Activated CD8-positive, alpha-beta T cell treated with anti-CD3 and anti-CD28 coated beads for 36 hours (primary cell): ENCODE measurements around the gene SLC38A5. TPM values are rescaled to one million over a fixed set of nuclear protein-coding genes. Genes with fewer than 3 reads are reported as not detected.

Experiments used
- ATAC-seq: fragments of 200-7000 bp; cut with Tn5 transposase; one replicate; pipeline ENCODE4 v1.10.0; 2021; ENCODE audit warnings: mild to moderate bottlenecking, moderate library complexity
- CTCF ChIA-PET: fragments of 350-600 bp; sonication (Branson Sonifier 250); formaldehyde crosslinking; loops from one replicate; lab custom pipeline; 2021; ENCODE audit warnings: antibody characterized with exemption; lab: Charles Lee
- POLR2A ChIA-PET: fragments of 350-600 bp; sonication (Branson Sonifier 250); formaldehyde crosslinking; loops from one replicate; lab custom pipeline; 2021; ENCODE audit warnings: antibody characterized with exemption; lab: Charles Lee
- DNase-seq: peaks from one replicate; pipeline ENCODE4 v3.0.0-alpha.2; 2020
- H3K27ac Mint-ChIP-seq: one replicate; pipeline ENCODE4 v1.8.0; 2021; ENCODE audit warnings: mild to moderate bottlenecking, mixed read lengths
- H3K27me3 Mint-ChIP-seq: one replicate; pipeline ENCODE4 v1.8.0; 2021; ENCODE audit warnings: mixed read lengths
- H3K36me3 Mint-ChIP-seq: one replicate; pipeline ENCODE4 v1.8.0; 2021; ENCODE audit warnings: low read depth, mixed read lengths
- H3K4me1 Mint-ChIP-seq: one replicate; pipeline ENCODE4 v1.8.0; 2021; ENCODE audit warnings: low read depth, mixed read lengths
- H3K4me3 Mint-ChIP-seq: one replicate; pipeline ENCODE4 v1.8.0; 2021; ENCODE audit warnings: mild to moderate bottlenecking, moderate library complexity, mixed read lengths
- H3K9me3 Mint-ChIP-seq: one replicate; pipeline ENCODE4 v1.8.0; 2021; ENCODE audit warnings: mixed read lengths
- CTCF ChIP-seq: fragments of 200-600 bp; IDR thresholded peaks from one replicate; pipeline ENCODE4 v1.8.0; 2022; ENCODE audit warnings: antibody characterized with exemption, mild to moderate bottlenecking
- intact Hi-C: fragments of 100-400 bp; cut with micrococcal nuclease; formaldehyde crosslinking; loops from one replicate; pipeline ENCODE4 v1.10.0; 2022
- total RNA-seq, 2 experiments: library from RNA; stranded (reverse); gene quantifications; one replicate each; pipeline ENCODE4 v1.2.3, GENCODE V29; 2021

The SLC38A5 gene
- total RNA-seq, 2 experiments from 2014 or later, result 82.1 to 92.6 TPM

GRCh38 chrX:48509619-48510018, 39.6 kb upstream of the SLC38A5 start:
- Mint-ChIP-seq H3K27ac (peak overlapping the region; percentile 89), H3K4me1 (peaks cover 22% of the 10 kb centered on the region), H3K4me3 (peak overlapping the region; percentile 88), H3K9me3 (no peaks in the 10 kb centered on the region), H3K36me3 (peaks cover 3% of the 10 kb centered on the region), H3K27me3 (no peaks in the 10 kb centered on the region)
- no peak for DNase-seq
- ChIA-PET CTCF (interaction anchor here (0.6 kb wide), 1 partner anchor 338 kb away, joined by 3 read pairs; no protein-coding TSS in a partner anchor), POLR2A (no interaction called here)
- no peak for TF ChIP-seq CTCF
- intact Hi-C loops, result no loop called here
- ATAC-seq, result peak; percentile 21

- no peak for TF ChIP-seq CTCF
- Mint-ChIP-seq H3K9me3 (no peaks in the 10 kb centered on the region), H3K36me3 (peaks cover 3% of the 10 kb centered on the region), H3K4me3 (peak overlapping the region; percentile 88), H3K27ac (peak overlapping the region; percentile 89), H3K27me3 (no peaks in the 10 kb centered on the region), H3K4me1 (peaks cover 22% of the 10 kb centered on the region)
- DNase-seq (peak; percentile 35), ATAC-seq (peak; percentile 47)
- CTCF ChIA-PET, result interaction anchor here (0.6 kb wide), 1 partner anchor 338 kb away, joined by 3 read pairs; no protein-coding TSS in a partner anchor
- intact Hi-C loops, result no loop called here
- POLR2A ChIA-PET, result no interaction called here
Measured at GRCh38 chrX:48509245-48509590, 39.2 kb upstream of the SLC38A5 start.

- H3K9me3 Mint-ChIP-seq, result no peaks in the 10 kb centered on the region
- peaks cover 3% of the 10 kb centered on the region for H3K36me3 Mint-ChIP-seq
- ChIA-PET POLR2A (interaction anchor here (1.4 kb wide), 1 partner anchor 27 kb away, joined by 5 read pairs; no protein-coding TSS in a partner anchor), CTCF (interaction anchor here (0.6 to 1.0 kb wide), 2 partner anchors 15 to 339 kb away, joined by 3 to 6 read pairs; no protein-coding TSS in a partner anchor)
- H3K27me3 Mint-ChIP-seq, result no peaks in the 10 kb centered on the region
- no peak for TF ChIP-seq CTCF
- DNase-seq, result peak; percentile 86
- peak within 1 kb of the TSS; percentile 88 for H3K4me3 Mint-ChIP-seq
- intact Hi-C loops, result no loop called here
- peak within 1 kb of the TSS; percentile 89 for H3K27ac Mint-ChIP-seq
- H3K4me1 Mint-ChIP-seq, result peaks cover 22% of the 10 kb centered on the region
- peak; percentile 93 for ATAC-seq
Measured at GRCh38 chrX:48508400-48509244, 38.6 kb upstream of the SLC38A5 start, which contains the start of gene PORCN. PORCN (plus strand) TSS chrX:48508992; CDS start chrX:48509821, 829 bp downstream.

GRCh38 chrX:48507246-48507645, 37.2 kb upstream of the SLC38A5 start:
- Mint-ChIP-seq H3K27ac (no peak overlapping the region), H3K9me3 (no peaks in the 10 kb centered on the region), H3K4me3 (peak overlapping the region; percentile 33), H3K36me3 (peaks cover 3% of the 10 kb centered on the region), H3K4me1 (peaks cover 22% of the 10 kb centered on the region), H3K27me3 (no peaks in the 10 kb centered on the region)
- DNase-seq (no peak), ATAC-seq (no peak)
- CTCF ChIA-PET, result no interaction called here
- POLR2A ChIA-PET, result no interaction called here
- intact Hi-C loops, result no loop called here
- TF ChIP-seq CTCF, result no peak

GRCh38 chrX:48505481-48505880, 35.4 kb upstream of the SLC38A5 start:
- ATAC-seq (no peak), DNase-seq (no peak)
- POLR2A ChIA-PET, result no interaction called here
- TF ChIP-seq CTCF, result no peak
- Mint-ChIP-seq H3K27me3 (no peaks in the 10 kb centered on the region), H3K4me1 (peaks cover 11% of the 10 kb centered on the region), H3K4me3 (no peak overlapping the region), H3K36me3 (peaks cover 3% of the 10 kb centered on the region), H3K27ac (no peak overlapping the region), H3K9me3 (no peaks in the 10 kb centered on the region)
- intact Hi-C loops, result no loop called here
- CTCF ChIA-PET, result no interaction called here
